ENCODE measurements around the gene TEKT1.
"Not testable (repeated sequence)": the region's sequence is repeated elsewhere in the genome, so short reads cannot be mapped to it uniquely, and the experiment has no call there.

- TF ChIP-seq, protein P1, sequence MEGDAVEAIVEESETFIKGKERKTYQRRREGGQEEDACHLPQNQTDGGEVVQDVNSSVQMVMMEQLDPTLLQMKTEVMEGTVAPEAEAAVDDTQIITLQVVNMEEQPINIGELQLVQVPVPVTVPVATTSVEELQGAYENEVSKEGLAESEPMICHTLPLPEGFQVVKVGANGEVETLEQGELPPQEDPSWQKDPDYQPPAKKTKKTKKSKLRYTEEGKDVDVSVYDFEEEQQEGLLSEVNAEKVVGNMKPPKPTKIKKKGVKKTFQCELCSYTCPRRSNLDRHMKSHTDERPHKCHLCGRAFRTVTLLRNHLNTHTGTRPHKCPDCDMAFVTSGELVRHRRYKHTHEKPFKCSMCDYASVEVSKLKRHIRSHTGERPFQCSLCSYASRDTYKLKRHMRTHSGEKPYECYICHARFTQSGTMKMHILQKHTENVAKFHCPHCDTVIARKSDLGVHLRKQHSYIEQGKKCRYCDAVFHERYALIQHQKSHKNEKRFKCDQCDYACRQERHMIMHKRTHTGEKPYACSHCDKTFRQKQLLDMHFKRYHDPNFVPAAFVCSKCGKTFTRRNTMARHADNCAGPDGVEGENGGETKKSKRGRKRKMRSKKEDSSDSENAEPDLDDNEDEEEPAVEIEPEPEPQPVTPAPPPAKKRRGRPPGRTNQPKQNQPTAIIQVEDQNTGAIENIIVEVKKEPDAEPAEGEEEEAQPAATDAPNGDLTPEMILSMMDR (IDR thresholded peaks at IDR 0.05): not testable (repeated sequence)
- not testable (repeated sequence) for TF ChIP-seq POLR2AphosphoS5 (IDR thresholded peaks at IDR 0.05)
Observed at GRCh38 chr17:6844406-6844805, 12.9 kb upstream of the TEKT1 start.
